Activated CD8-positive, alpha-beta memory T cell treated with anti-CD3 and anti-CD28 coated beads, Interleukin-2, amount 50 U/mL, for 4 hours (primary cell): ENCODE results near the gene HRH1.

Experiments
- DNase-seq: peaks from one replicate; pipeline ENCODE4 v3.0.0-alpha.2; 2020

The HRH1 gene

GRCh38 chr3:11287404-11287803 lies 133.1 kb downstream of the HRH1 start:
- DNase-seq = no peak

DNA sequence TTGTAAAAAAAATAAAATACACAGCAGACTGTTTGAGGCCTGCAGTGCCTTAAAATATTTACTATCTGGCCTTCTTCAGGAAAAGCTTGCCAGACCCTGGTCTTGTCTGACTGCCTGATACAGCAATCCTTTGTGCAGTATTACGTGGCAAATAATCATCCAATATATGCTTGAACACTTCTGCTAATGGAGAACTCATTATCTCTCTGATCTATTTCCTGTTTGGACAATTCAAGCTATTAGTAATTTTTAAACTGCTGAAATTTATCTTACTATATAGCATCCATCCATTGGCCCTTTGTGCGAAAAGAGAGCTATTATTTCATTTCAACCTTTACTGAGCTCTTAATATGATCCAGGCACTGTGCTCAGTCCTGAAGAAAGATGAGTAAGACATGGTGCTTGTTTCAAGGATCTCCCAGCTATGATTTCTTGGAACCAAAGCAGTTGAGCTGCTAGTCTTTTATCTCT lies 133.8 kb downstream of the HRH1 start:
- DNase-seq = no peak

DNA sequence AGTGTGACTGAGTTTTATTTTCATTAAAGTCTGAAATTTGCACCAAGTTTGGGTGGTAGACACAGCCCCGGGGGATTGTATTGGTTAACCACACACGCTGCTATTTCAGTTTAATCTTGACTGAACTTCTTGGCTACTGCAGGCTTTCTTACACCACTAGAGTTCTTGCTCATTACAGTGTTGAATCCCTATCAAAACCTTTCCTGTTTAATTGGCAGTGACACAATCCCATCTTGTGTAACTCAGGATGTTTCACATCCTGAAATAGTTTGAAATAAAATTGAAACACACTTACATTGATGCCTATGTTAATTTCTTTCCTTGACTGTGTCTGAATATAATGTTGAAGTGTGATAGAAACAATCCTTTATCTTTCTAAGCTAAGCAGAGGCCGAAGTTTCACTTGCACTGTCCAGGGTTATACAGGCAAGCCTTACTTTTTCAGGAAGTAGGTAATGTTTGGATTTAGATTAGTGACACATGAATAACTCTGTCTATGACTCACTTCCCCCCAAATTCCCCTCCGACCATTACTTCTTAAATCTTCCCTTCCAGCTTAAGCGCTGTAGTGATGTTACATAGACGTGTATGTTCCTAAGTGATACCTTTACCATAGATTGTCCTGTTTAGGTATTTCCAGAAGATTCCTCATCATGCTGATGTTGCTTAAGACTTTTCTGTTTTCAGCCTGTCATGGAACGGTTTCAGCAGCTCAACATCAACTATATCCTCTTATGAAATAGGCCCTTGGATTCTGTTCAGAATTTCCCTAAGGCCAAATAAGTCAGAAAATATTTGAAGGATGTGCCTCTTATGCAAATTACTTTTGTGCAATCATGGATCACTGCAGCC lies 134.7 kb downstream of the HRH1 start:
- DNase-seq = no peak

DNA sequence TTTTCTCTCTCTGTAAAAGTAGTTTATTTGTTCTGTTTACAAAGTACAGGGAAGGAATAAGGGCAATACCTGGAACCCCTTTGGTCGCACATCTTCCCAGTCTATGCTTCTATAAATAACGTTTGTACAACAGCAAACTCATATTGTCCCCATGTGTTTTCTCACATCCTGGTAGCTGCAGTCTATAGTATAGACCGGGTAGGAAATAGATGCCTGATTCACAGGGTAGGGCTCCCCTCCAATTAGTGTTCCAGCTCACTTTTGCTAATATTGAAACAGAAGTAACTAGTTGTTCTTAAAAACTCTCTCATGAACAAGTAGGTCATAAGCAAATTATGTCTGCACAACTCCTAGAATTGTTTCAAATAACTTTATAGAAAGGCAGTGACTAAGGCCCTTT lies 135.6 kb downstream of the HRH1 start:
- DNase-seq = no peak

DNA sequence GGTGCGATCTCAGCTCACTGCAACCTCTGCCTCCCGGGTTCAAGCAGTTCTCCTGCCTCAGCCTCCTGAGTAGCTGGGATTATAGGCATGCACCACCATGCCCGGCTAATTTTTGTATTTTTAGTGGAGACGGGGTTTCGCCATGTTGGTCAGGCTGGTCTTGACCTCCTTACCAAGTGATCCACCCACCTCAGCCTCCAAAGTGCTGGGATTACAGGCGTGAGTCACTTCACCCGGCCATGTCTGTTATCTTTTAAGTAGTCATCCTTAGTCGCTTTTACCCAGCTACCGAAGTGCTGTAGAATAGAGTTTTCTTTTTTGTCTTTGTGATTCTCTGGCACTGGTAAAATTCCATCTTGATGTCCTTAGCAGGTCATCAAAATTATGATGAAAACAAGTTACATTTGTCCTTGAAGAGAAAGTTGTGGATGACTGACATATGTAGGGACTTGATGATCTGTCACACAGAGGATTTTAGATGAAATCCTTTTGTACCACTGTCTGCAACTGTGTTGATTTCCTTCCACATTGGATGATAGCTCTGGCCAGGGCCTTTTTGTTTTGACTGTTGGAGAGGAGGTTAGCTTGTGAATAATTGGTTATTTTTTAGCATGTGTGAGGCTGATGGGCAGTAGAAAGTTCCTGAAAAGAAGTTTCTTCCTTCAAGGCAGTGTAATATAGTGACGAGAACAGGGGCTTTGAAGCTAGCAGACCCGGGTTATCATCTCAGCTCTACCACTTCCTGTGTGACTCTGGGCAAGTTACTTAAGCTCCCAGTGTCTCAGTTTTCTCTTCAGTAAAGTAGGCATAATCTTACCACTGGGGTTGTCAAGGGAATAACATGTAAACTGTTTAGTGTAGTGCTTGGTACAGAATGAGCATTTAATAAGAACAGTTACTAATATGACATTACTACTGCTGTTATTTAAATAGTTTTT lies 136.7 kb downstream of the HRH1 start:
- peak; percentile 17 for DNase-seq

- DNase-seq = no peak
These were observed 137.5 kb downstream of the HRH1 start for GRCh38 chr3:11291808-11292207.

DNA sequence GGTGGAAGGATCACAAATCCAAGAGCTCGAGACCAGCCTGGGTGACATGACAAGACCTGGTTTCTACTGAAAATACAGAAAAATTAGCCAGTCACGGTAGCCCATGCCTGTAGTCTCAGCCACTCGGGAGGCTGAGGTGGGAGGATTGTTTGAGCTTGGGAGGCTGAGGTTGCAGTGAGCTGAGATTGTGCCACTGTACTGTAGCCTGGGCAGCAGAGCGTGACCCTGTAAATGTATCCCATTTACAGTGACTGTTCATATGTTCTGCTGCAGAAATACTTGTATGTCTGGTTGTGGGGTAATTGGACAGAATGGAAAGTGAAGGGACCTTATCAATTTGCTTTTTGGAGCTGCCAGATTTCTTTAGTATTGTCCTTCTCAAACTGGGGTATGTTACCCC lies 142.8 kb downstream of the HRH1 start:
- no peak for DNase-seq

DNA sequence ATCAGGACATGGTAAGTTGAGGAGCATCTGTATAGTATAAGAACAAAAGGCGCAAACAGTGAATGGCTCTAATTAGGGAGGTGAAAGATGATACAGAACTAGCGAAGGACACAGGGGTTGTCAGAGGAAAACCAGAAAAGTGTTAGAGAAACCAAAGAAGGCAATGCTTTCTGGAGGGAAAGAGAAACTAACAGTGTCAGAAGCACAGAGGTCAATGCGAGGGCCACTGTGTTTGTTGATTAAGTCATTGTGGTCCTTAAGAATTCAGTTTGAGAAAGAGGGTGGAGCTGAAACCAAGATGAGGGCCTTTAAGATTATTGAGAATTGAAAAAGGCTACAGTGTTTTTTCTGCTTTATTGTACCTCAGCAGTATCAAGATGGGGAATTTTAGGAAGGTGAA lies 146.7 kb downstream of the HRH1 start:
- no peak for DNase-seq

- DNase-seq = no peak
These were observed 148.2 kb downstream of the HRH1 start for GRCh38 chr3:11302444-11302843.

GRCh38 chr3:11304175-11304574 lies 149.9 kb downstream of the HRH1 start:
- DNase-seq = no peak

DNA sequence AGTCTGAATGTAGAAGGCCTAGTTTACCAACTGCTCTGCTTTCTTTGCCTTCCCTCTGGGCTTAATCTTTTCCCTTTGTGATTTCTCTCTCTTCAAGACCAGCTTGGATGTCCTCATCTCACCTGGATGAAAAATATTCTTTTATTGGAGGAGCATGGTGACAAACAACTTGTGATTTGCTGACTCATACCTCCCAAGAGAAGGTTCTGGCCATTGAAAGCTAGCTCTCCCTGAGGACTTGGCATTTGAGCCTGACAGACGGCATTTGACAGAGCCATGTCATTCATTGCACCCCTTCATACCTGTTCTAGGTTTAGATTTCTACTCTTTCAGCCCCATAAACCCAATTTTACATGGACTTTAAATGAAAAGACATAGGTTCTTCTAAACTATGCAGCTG lies 151.2 kb downstream of the HRH1 start:
- no peak for DNase-seq

- DNase-seq = peak; percentile 18
These were observed 152.7 kb downstream of the HRH1 start for GRCh38 chr3:11306817-11307589.

DNA sequence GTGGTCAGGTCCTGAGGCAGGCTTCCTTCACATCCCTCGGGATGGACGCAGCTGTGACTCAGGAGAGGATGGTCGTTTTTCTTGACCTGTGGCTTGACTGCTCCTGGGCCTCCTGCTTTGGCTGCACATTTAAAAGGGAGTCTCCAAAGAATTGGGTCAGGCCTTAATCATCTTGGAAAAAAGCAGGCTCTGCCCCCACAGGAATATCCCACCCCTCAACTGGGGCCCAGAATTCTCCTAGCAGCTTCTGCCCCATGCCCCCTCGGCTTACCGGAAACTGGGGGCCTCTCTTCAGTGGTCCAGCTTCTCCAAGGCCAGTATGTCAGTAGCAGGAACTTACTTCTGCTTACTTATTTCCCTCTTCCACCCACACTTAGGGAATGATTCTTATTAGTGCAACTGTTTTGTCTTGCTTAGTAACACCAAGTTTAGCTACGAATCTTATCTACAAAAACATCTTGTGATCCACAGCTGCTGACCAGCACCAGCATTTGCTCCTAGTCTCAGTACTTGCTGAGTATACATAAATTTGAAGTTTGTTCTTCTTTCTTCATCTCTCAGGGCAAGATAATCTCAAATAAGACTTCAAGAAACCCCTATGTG lies 153.6 kb downstream of the HRH1 start:
- DNase-seq = no peak

GRCh38 chr3:11310258-11310657 lies 156.0 kb downstream of the HRH1 start:
- DNase-seq = no peak

- DNase-seq = no peak
These were observed 157.9 kb downstream of the HRH1 start for GRCh38 chr3:11312166-11312565.
